Stimulated activated CD8-positive, alpha-beta memory T cell treated with anti-CD3 and anti-CD28 coated beads, Interleukin-2, amount 100 ng/mL, for 48 hours (primary cell): ENCODE data around the gene ENAM.
A peak's percentile ranks its signal among the peaks of the same experiment; 100 is the strongest.
"Not testable (repeated sequence)": the region's sequence is repeated elsewhere in the genome, so short reads cannot be mapped to it uniquely, and the experiment has no call there.

Source experiments
- DNase-seq, 2 donors: peaks; one replicate each; pipeline ENCODE4 v3.0.0-alpha.2; 2020; ENCODE audit warnings: low read depth in 2 of 2

The ENAM gene

GRCh38 chr4:70676554-70677090, 48.1 kb downstream of the ENAM start:
- DNase-seq, result no peak

- DNase-seq, result no peak
Observed at GRCh38 chr4:70678383-70678999, 49.9 kb downstream of the ENAM start.

- DNase-seq, result no peak
Observed at GRCh38 chr4:70680934-70681333, 52.4 kb downstream of the ENAM start.

- DNase-seq, result no peak
Observed at GRCh38 chr4:70681704-70682103, 53.2 kb downstream of the ENAM start.

GRCh38 chr4:70682142-70682541, 53.6 kb downstream of the ENAM start:
- DNase-seq, result not testable (repeated sequence)

- DNase-seq, result peak in 1 of 2 donors; percentile 7
Observed at GRCh38 chr4:70687392-70687791, 58.8 kb downstream of the ENAM start.

GRCh38 chr4:70687821-70688794, 59.6 kb downstream of the ENAM start, which contains the start of gene UTP3:
UTP3 (plus strand) TSS chr4:70688532; CDS start chr4:70688678, 146 bp downstream.
- peak; percentile 89 for DNase-seq

- no peak for DNase-seq
Observed at GRCh38 chr4:70688795-70689231, 60.3 kb downstream of the ENAM start.

GRCh38 chr4:70691661-70692060, 63.1 kb downstream of the ENAM start:
- no peak for DNase-seq

GRCh38 chr4:70694633-70695032, 66.1 kb downstream of the ENAM start:
- not testable (repeated sequence) for DNase-seq
